ENCODE results near the gene SLC35C1. TPM values are rescaled to one million over a fixed set of nuclear protein-coding genes. Genes with fewer than 3 reads are reported as not detected.
A peak's percentile ranks its signal among the peaks of the same experiment; 100 is the strongest.
"Not testable (repeated sequence)": the region's sequence is repeated elsewhere in the genome, so short reads cannot be mapped to it uniquely, and the experiment has no call there.

SLC35C1 gene
- total RNA-seq, 1 experiment from 2014 or later, result 11.9 TPM

- CTCF ChIA-PET, result interaction anchor here (0.7 to 3.6 kb wide), 4 partner anchors 9 to 477 kb away, joined by 3 to 15 read pairs (median 4); no protein-coding TSS in a partner anchor
Observed at GRCh38 chr11:45834298-45834756, 29.4 kb downstream of the SLC35C1 start.

GRCh38 chr11:45839204-45839603 is 34.3 kb downstream of the SLC35C1 start:
- POLR2A ChIA-PET, result interaction anchor here (0.7 kb wide), 1 partner anchor 27 kb away, joined by 3 read pairs; no protein-coding TSS in a partner anchor
- TF ChIP-seq CTCF (IDR thresholded peaks at IDR 0.05; ENCODE audit: unreplicated experiment), result no peak
- Mint-ChIP-seq H3K4me1 (ENCODE audit: insufficient read depth, unreplicated experiment) (peaks cover 8% of the 10 kb centered on the region), H3K4me3 (ENCODE audit: unreplicated experiment) (no peak overlapping the region), H3K27me3 (ENCODE audit: insufficient read depth, unreplicated experiment) (peaks cover 51% of the 10 kb centered on the region), H3K36me3 (ENCODE audit: insufficient read depth, unreplicated experiment) (no peaks in the 10 kb centered on the region), H3K27ac (ENCODE audit: low read depth, unreplicated experiment) (no peak overlapping the region), H3K9me3 (ENCODE audit: unreplicated experiment) (no peaks in the 10 kb centered on the region)
- intact Hi-C loops (cut with micrococcal nuclease), result no loop called here
- BruUV-seq (replicated peaks), result no TSS peak
- DNase-seq (ENCODE audit: unreplicated experiment), result no peak
- CTCF ChIA-PET, result interaction anchor here (1.0 kb wide), 1 partner anchor 34 kb away, joined by 3 read pairs; no protein-coding TSS in a partner anchor

More at GRCh38 chr11:45834298-45834756, 29.4 kb downstream of the SLC35C1 start:
- Mint-ChIP-seq H3K27me3 (ENCODE audit: insufficient read depth, unreplicated experiment) (peaks cover 37% of the 10 kb centered on the region), H3K4me3 (ENCODE audit: unreplicated experiment) (no peak overlapping the region), H3K27ac (ENCODE audit: low read depth, unreplicated experiment) (no peak overlapping the region), H3K36me3 (ENCODE audit: insufficient read depth, unreplicated experiment) (peaks cover 6% of the 10 kb centered on the region), H3K4me1 (ENCODE audit: insufficient read depth, unreplicated experiment) (peaks cover 6% of the 10 kb centered on the region), H3K9me3 (ENCODE audit: unreplicated experiment) (no peaks in the 10 kb centered on the region)
- TF ChIP-seq CTCF (IDR thresholded peaks at IDR 0.05; ENCODE audit: unreplicated experiment), result no peak
- intact Hi-C loops (cut with micrococcal nuclease), result no loop called here
- BruUV-seq (replicated peaks), result no TSS peak
- POLR2A ChIA-PET, result interaction anchor here (1.3 to 1.4 kb wide), 2 partner anchors 12 to 25 kb away, joined by 3 to 7 read pairs; partner anchors contain the start of gene CRY2
- no peak for DNase-seq (ENCODE audit: unreplicated experiment)

DNA sequence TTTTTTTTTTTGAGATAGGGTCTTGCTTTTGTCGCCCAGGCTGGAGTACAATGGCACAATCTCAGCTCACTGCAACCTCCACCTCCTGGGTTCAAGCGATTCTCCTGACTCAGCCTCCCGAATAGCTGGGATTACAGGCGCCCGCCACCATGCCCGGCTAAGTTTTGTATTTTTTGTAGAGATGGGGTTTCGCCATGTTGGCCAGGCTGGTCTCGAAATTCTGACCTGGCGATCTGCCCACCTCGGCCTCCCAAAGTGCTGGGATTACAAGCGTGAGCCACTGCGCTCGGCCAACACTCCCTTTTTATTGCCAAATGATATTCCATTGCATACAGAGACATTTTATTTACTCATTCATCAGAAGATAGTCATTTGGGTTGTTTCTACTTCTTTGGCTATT is 35.3 kb downstream of the SLC35C1 start:
- H3K4me3 Mint-ChIP-seq (ENCODE audit: unreplicated experiment); BruUV-seq (replicated peaks); H3K36me3 Mint-ChIP-seq (ENCODE audit: insufficient read depth, unreplicated experiment); CTCF ChIA-PET; H3K27ac Mint-ChIP-seq (ENCODE audit: low read depth, unreplicated experiment); H3K9me3 Mint-ChIP-seq (ENCODE audit: unreplicated experiment); POLR2A ChIA-PET; DNase-seq (ENCODE audit: unreplicated experiment); H3K4me1 Mint-ChIP-seq (ENCODE audit: insufficient read depth, unreplicated experiment): not testable (repeated sequence)
- peaks cover 49% of the 10 kb centered on the region for H3K27me3 Mint-ChIP-seq (ENCODE audit: insufficient read depth, unreplicated experiment)
- intact Hi-C loops (cut with micrococcal nuclease), result loop anchor here (10.0 kb wide), 1 partner anchor 55 kb away; no protein-coding TSS in a partner anchor

DNA sequence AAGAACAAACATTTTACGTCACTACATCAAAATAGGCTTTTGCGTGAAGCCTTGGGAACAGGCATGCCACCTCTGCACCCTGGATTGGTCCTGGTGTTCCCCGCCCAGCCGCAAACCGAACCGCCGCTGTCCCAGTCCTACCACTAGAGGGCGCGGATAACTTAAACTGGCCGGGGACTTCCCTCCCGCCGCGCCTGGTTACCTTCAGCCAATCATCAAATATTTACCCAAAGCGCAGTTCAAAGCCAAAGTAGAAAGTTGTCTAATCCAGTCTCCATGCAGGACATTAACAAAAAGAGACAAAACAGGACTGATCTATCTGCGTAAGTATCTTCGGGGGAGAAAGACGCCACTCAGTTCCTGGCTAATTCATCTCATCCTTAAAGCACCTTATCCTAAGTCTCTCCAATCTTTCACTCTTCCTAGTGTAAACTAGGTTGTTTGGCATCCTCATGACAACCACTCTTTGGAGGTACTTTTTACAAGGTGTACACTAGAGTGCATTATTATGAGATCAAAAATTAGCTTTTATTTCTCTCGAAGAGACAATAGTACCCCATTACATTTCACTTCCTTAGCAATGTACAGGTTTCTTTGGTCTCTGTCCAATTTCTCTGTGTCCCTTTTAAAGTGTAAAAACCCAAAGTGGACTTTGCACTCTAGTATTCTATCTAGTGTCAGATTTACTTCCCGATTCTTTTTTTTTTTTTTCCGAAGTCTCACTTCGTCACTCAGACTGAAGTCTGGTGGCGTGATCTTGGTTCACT is 38.4 kb downstream of the SLC35C1 start:
- intact Hi-C loops (cut with micrococcal nuclease), result loop anchor here (10.0 kb wide), 1 partner anchor 51 kb away; no protein-coding TSS in a partner anchor
- peak; percentile 82 for TF ChIP-seq CTCF (IDR thresholded peaks at IDR 0.05; ENCODE audit: unreplicated experiment)
- no TSS peak for BruUV-seq (replicated peaks)
- peaks cover 18% of the 10 kb centered on the region for H3K27me3 Mint-ChIP-seq (ENCODE audit: insufficient read depth, unreplicated experiment)
- H3K4me1 Mint-ChIP-seq (ENCODE audit: insufficient read depth, unreplicated experiment), result peaks cover 9% of the 10 kb centered on the region
- peak overlapping the region; percentile 30 for H3K4me3 Mint-ChIP-seq (ENCODE audit: unreplicated experiment)
- peak overlapping the region; percentile 87 for H3K27ac Mint-ChIP-seq (ENCODE audit: low read depth, unreplicated experiment)
- POLR2A ChIA-PET, result interaction anchor here (0.5 to 1.8 kb wide), 8 partner anchors 10 to 274 kb away, joined by 3 to 9 read pairs (median 4); partner anchors contain the start of gene PEX16
- CTCF ChIA-PET, result interaction anchor here (0.5 to 2.6 kb wide), 25 partner anchors 9 to 165 kb away, joined by 3 to 23 read pairs (median 4); partner anchors contain the start of gene PEX16
- no peaks in the 10 kb centered on the region for H3K36me3 Mint-ChIP-seq (ENCODE audit: insufficient read depth, unreplicated experiment)
- DNase-seq (ENCODE audit: unreplicated experiment), result peak; percentile 87
- no peaks in the 10 kb centered on the region for H3K9me3 Mint-ChIP-seq (ENCODE audit: unreplicated experiment)
